AG08395 (cell line): Measurements from ENCODE around the gene HAL.

Experiments used
- DNase-seq: peaks from one replicate; pipeline ENCODE4 v3.0.0; 2012; ENCODE audit warnings: mixed read lengths, low spot score

The HAL gene

GRCh38 chr12:95942101-95942523 lies 54.0 kb downstream of the HAL start:
- DNase-seq: no peak

GRCh38 chr12:95940514-95940913 lies 55.6 kb downstream of the HAL start:
- DNase-seq: no peak
